Endothelial cell of umbilical vein (primary cell): ENCODE results near the gene ZNF446. TPM values are rescaled to one million over a fixed set of nuclear protein-coding genes. Genes with fewer than 3 reads are reported as not detected.

Source experiments
- BruUV-seq: library from RNA; stranded (reverse); fragments of 400-500 nt; replicated peaks from 2 replicates; lab custom pipeline; 2021; lab: Mats Ljungman, UMichigan
- CTCF ChIA-PET: fragments of 300-600, 350-600 bp; sonication (Branson Sonifier 250); formaldehyde crosslinking; loops from one replicate; lab custom pipeline; 2021; ENCODE audit warnings: antibody characterized with exemption, inconsistent platforms; lab: Charles Lee
- POLR2A ChIA-PET: fragments of 300-600, 350-600 bp; sonication (Branson Sonifier 250); formaldehyde crosslinking; loops from one replicate; lab custom pipeline; 2021; ENCODE audit warnings: antibody characterized with exemption, inconsistent platforms; lab: Charles Lee
- DNase-seq: peaks from one replicate; pipeline ENCODE4 v3.0.0-alpha.2; 2011; ENCODE audit warnings: low read depth, low spot score
- FAIRE-seq: peaks from 2 replicates; lab custom pipeline; 2011; peaks lifted over from hg19 to GRCh38; lab: Jason Lieb, UNC
- H2AFZ ChIP-seq: 2 replicates; pipeline ENCODE4 v1.6.0; 2012; ENCODE audit warnings: low read depth, low read length, control low read depth, inconsistent platforms
- H3K27ac ChIP-seq: 2 replicates; pipeline ENCODE4 v1.5.1; 2011; ENCODE audit warnings: low read depth, mild to moderate bottlenecking, control low read depth, low read length, moderate library complexity; ENCODE audit not compliant: insufficient read depth
- H3K27me3 ChIP-seq, 2 experiments: 2 replicates each; pipeline versions ENCODE4 v1.6.0 to v1.6.1; 2011; ENCODE audit warnings: low read length in 2 of 2, mixed read lengths in 1 of 2; ENCODE audit not compliant: control insufficient read depth in 2 of 2, insufficient read depth in 2 of 2
- H3K36me3 ChIP-seq, 2 experiments: 2 replicates in 1 of 2; 3 replicates in 1 of 2; pipeline ENCODE4 v1.5.1; 2011; ENCODE audit warnings: low read length in 2 of 2, mild to moderate bottlenecking in 1 of 2, moderate library complexity in 1 of 2; ENCODE audit not compliant: control insufficient read depth in 2 of 2, insufficient read depth in 2 of 2; ENCODE audit errors: extremely low read depth in 1 of 2
- H3K4me1 ChIP-seq: 3 replicates; pipeline ENCODE4 v1.5.1; 2011; ENCODE audit warnings: mild to moderate bottlenecking, low read length; ENCODE audit not compliant: control insufficient read depth, insufficient read depth; ENCODE audit errors: extremely low read depth
- H3K4me2 ChIP-seq: 2 replicates; pipeline ENCODE4 v1.6.1; 2011; ENCODE audit warnings: low read length, control low read depth, mixed read lengths; ENCODE audit not compliant: insufficient read depth
- H3K4me3 ChIP-seq, 3 experiments: fragments of 200-600 bp in 1 of 3; sonication (generic), shearing (Covaris generic) in 1 of 3; replicated peaks in 1 of 3; 2 replicates each; pipeline ENCODE4 v1.5.1; 2011 to 2016; ENCODE audit warnings: control low read depth in 3 of 3, low read length in 3 of 3, mild to moderate bottlenecking in 2 of 3, inconsistent platforms in 1 of 3, low read depth in 1 of 3, moderate library complexity in 1 of 3; ENCODE audit not compliant: insufficient read depth in 1 of 3
- H3K79me2 ChIP-seq: 2 replicates; pipeline ENCODE4 v1.6.0; 2012; ENCODE audit warnings: low read length, inconsistent platforms; ENCODE audit not compliant: control insufficient read depth, insufficient read depth
- H3K9ac ChIP-seq: replicated peaks from 2 replicates; pipeline ENCODE3; 2011; ENCODE audit warnings: low read length, control low read depth; ENCODE audit not compliant: insufficient read depth; ENCODE audit errors: extremely low read depth
- H3K9me1 ChIP-seq: replicated peaks from 3 replicates; pipeline ENCODE4 v1.6.0; 2011; ENCODE audit warnings: mild to moderate bottlenecking, low read length; ENCODE audit not compliant: control insufficient read depth, insufficient read depth; ENCODE audit errors: extremely low read depth
- H3K9me3 ChIP-seq: replicated peaks from 2 replicates; pipeline ENCODE4 v1.5.1; 2012; ENCODE audit warnings: low read length, inconsistent platforms; ENCODE audit not compliant: control insufficient read depth, insufficient read depth
- H4K20me1 ChIP-seq: replicated peaks from 2 replicates; pipeline ENCODE3; 2011; ENCODE audit warnings: mild to moderate bottlenecking, low read length; ENCODE audit not compliant: control insufficient read depth, insufficient read depth; ENCODE audit errors: extremely low read depth
- CTCF ChIP-seq, 2 donors: IDR thresholded peaks; 1 replicate in 1 of 2; 2 replicates in 1 of 2; pipeline ENCODE4 v1.5.1; 2011; ENCODE audit warnings: low read length in 2 of 2, mild to moderate bottlenecking in 2 of 2, moderate library complexity in 2 of 2, control low read depth in 1 of 2, inconsistent platforms in 1 of 2, low read depth in 1 of 2; ENCODE audit not compliant: insufficient read depth in 1 of 2; ENCODE audit errors: extremely low read depth in 1 of 2
- FOS ChIP-seq: IDR thresholded peaks from 2 replicates; pipeline ENCODE4 v1.6.1; 2011; ENCODE audit warnings: mild to moderate bottlenecking, low read length, moderate library complexity, borderline replicate concordance; ENCODE audit not compliant: insufficient read depth
- JUN ChIP-seq: IDR thresholded peaks from 2 replicates; pipeline ENCODE4 v1.6.1; 2011; ENCODE audit warnings: borderline replicate concordance, low read depth; ENCODE audit not compliant: insufficient read length, insufficient read depth
- MAX ChIP-seq: IDR thresholded peaks from 2 replicates; pipeline ENCODE4 v1.6.1; 2011; ENCODE audit not compliant: insufficient read depth, insufficient read length
- MYC ChIP-seq: IDR thresholded peaks from one replicate; pipeline ENCODE4 v1.6.1; 2011; ENCODE audit warnings: mild to moderate bottlenecking, low read depth, low read length
- POLR2A ChIP-seq: IDR thresholded peaks from 2 replicates; pipeline ENCODE4 v1.6.1; 2012; ENCODE audit warnings: low read depth, mild to moderate bottlenecking, control low read depth, low read length
- POLR2AphosphoS5 ChIP-seq: IDR thresholded peaks from 2 replicates; pipeline ENCODE4 v1.6.1; 2012; ENCODE audit warnings: low read depth, mild to moderate bottlenecking, control low read depth, low read length, moderate library complexity; ENCODE audit not compliant: insufficient read depth
- dilution Hi-C: fragments of 300-500 bp; cut with MboI; formaldehyde crosslinking; loops from one replicate; pipeline ENCODE4 v1.15.0; 2019; ENCODE audit warnings: low sequenced_read_pairs; ENCODE audit not compliant: extremely low pct_ligation_motif_present
- intact Hi-C: fragments of 100-400 bp; cut with micrococcal nuclease; formaldehyde crosslinking; loops from one replicate; pipeline ENCODE4 v1.10.0; 2022
- polyA plus RNA-seq, 4 experiments: library from polyadenylated mRNA; depleted of rRNA in 3 of 4; stranded (reverse) in 3 of 4; unstranded in 1 of 4; fragments of >200 nt; gene quantifications; 2 replicates each; pipeline versions ENCODE4 v1.2.1 to v1.2.3, GENCODE V29; 2011 to 2012; ENCODE audit warnings: missing spikeins in 1 of 4
- total RNA-seq: library from RNA; stranded (reverse); gene quantifications from 2 replicates; pipeline ENCODE4 v1.2.3, GENCODE V29; 2021

Gene ZNF446
- total and polyA plus RNA-seq, 2 donors (not counting 3 experiments of a cell fraction or from before 2014, with no cell fraction given), result 7.0 to 8.3 TPM

- peak within 1 kb of the TSS; percentile 67 to 83 (median 73) for H3K4me3 ChIP-seq
- no peaks in the 10 kb centered on the region for H3K9me3 ChIP-seq
- H3K4me1 ChIP-seq, result peaks cover 19% of the 10 kb centered on the region
- FAIRE-seq, result peak; percentile 93
- peaks cover 33% of the 10 kb centered on the region for H3K79me2 ChIP-seq
- H3K9ac ChIP-seq, result peak within 1 kb of the TSS; percentile 91
- H3K27ac ChIP-seq, result peak within 1 kb of the TSS; percentile 69
- peaks cover 0 to 11% of the 10 kb centered on the region in 2 experiments for H3K36me3 ChIP-seq
- H4K20me1 ChIP-seq, result no peaks in the 10 kb centered on the region
- intact Hi-C loops, result loop anchor here (1.0 to 2.0 kb wide), 9 partner anchors 20 to 300 kb away; partner anchors contain the start of genes CHMP2A, TRIM28 and ZNF544
- peak within 1 kb of the TSS; percentile 84 for H3K4me2 ChIP-seq
- no peaks in the 10 kb centered on the region for H3K27me3 ChIP-seq
- H2AFZ ChIP-seq, result peak within 1 kb of the TSS; percentile 81
- no peaks in the 10 kb centered on the region for H3K9me1 ChIP-seq
- ChIA-PET CTCF (interaction anchor here (0.6 to 4.6 kb wide), 31 partner anchors 9 to 301 kb away, joined by 3 to 111 read pairs (median 6); partner anchors contain the start of genes CHMP2A, MZF1, SLC27A5 and TRIM28), POLR2A (interaction anchor here (1.1 to 3.4 kb wide), 3 partner anchors 24 to 56 kb away, joined by 6 to 20 read pairs (median 17); partner anchors contain the start of gene TRIM28)
- TF ChIP-seq POLR2AphosphoS5 (no peak), CTCF (IDR thresholded peaks at IDR 0.05; ENCODE audit: extremely low read depth in 1 of 2, insufficient read depth in 1 of 2, low read depth in 1 of 2, low read length in 2 of 2) (peak; percentile 69 to 90), FOS (no peak), JUN (no peak), MAX (peak; percentile 30), MYC (peak; percentile 46), POLR2A (peak; percentile 64)
- BruUV-seq, result no TSS peak
- peak; percentile 94 for DNase-seq
- dilution Hi-C loops, result no loop called here
These were observed 43.5 kb downstream of the ZNF446 start, which contains the start of gene ZBTB45 for GRCh38 chr19:58519355-58520256. ZBTB45 (minus strand) TSS chr19:58519810; CDS start chr19:58517673, 2,137 bp downstream.
